Gastroesophageal sphincter (tissue), 4 donors: ENCODE measurements around the gene SHQ1. TPM values are rescaled to one million over a fixed set of nuclear protein-coding genes. Genes with fewer than 3 reads are reported as not detected.

Source experiments
- ATAC-seq: fragments of 150-250 bp; one replicate; pipeline ENCODE4 v1.9.1; 2016; ENCODE audit warnings: mild to moderate bottlenecking, moderate library complexity
- H3K27ac ChIP-seq, 4 donors: fragments of 200-600 bp; sonication (generic) in 3 of 4; 1 replicate in 3 of 4; 2 replicates in 1 of 4; pipeline ENCODE4 v1.5.1; 2016 to 2019
- H3K27me3 ChIP-seq: fragments of 200-600 bp; sonication (generic); one replicate; pipeline ENCODE4 v1.5.1; 2019
- H3K36me3 ChIP-seq, 2 donors: fragments of 200-600 bp; sonication (generic); one replicate each; pipeline ENCODE4 v1.5.1; 2019; ENCODE audit warnings: control low read depth in 1 of 2
- H3K4me1 ChIP-seq, 3 donors: fragments of 200-600 bp; sonication (generic); 1 replicate in 2 of 3; 2 replicates in 1 of 3; pipeline ENCODE4 v1.5.1; 2016 to 2019; ENCODE audit warnings: control low read depth in 2 of 3
- H3K4me3 ChIP-seq, 2 donors: fragments of 200-600 bp; sonication (generic); one replicate each; pipeline ENCODE4 v1.5.1; 2019; ENCODE audit warnings: mild to moderate bottlenecking in 1 of 2, moderate library complexity in 1 of 2
- H3K9me3 ChIP-seq, 3 donors: fragments of 200-600 bp; sonication (generic); one replicate each; pipeline ENCODE4 v1.5.1; 2017 to 2019; ENCODE audit warnings: control low read depth in 2 of 3
- EP300 ChIP-seq: sonication (generic); formaldehyde crosslinking; IDR thresholded peaks from one replicate; pipeline ENCODE4 v1.6.1; 2017; ENCODE audit warnings: antibody characterized with exemption, mild to moderate bottlenecking
- POLR2A ChIP-seq, 2 donors: fragments of 450-650 bp; IDR thresholded peaks; one replicate each; pipeline ENCODE4 v1.6.1; 2017; ENCODE audit warnings: antibody characterized with exemption in 2 of 2, mild to moderate bottlenecking in 2 of 2, moderate library complexity in 1 of 2
- POLR2AphosphoS5 ChIP-seq: sonication (generic); formaldehyde crosslinking; IDR thresholded peaks from one replicate; pipeline ENCODE4 v1.6.1; 2017; ENCODE audit warnings: antibody characterized with exemption
- WGBS, 2 donors: methylation state at CpG; one replicate each; pipeline ENCODE4 v1.1.5; 2018; ENCODE audit warnings: low coverage in 1 of 2; 5-methylcytosine and 5-hydroxymethylcytosine counted together
- total RNA-seq, 4 donors: library from RNA; depleted of rRNA; stranded (reverse); fragments of >200 nt; gene quantifications; one replicate each; pipeline ENCODE4 v1.1.0, GENCODE V29; 2016
- TF ChIP-seq, protein P1 (sequence below), 4 experiments: fragments of 200-600 bp in 2 of 4; fragments of 450-650 bp in 2 of 4; sonication (generic) in 1 of 4; IDR thresholded peaks; one replicate each; pipeline ENCODE4 v1.5.1; 2017 to 2019; ENCODE audit warnings: antibody characterized with exemption in 4 of 4, mild to moderate bottlenecking in 2 of 4, moderate library complexity in 2 of 4

SHQ1 gene
- 10 to 100 TPM in 2 of 4 donors, 1 to 10 TPM in 2; 7.0 to 17.1 (median 11.2) TPM for total RNA-seq

GRCh38 chr3:72847751-72848702 lies at the start of gene SHQ1:
Gene SHQ1 (minus strand): TSS chr3:72848445. CDS start chr3:72848340, 105 bp downstream.
- H3K4me3 ChIP-seq: peak within 1 kb of the TSS; percentile 64 to 66
- 0 to 1% methylated on average over 20 to 22 of the region's 86 CpGs for WGBS, 2 donors
- peaks cover 4 to 37% (median 7%) of the 10 kb centered on the region in 3 donors for H3K4me1 ChIP-seq
- peak within 1 kb of the TSS; percentile 3 to 87 (median 84) for H3K27ac ChIP-seq
- no peak for TF ChIP-seq POLR2A (IDR thresholded peaks at IDR 0.05)
- TF ChIP-seq POLR2AphosphoS5: peak; percentile 78
- ATAC-seq: peak; percentile 98
- no peaks in the 10 kb centered on the region for H3K27me3 ChIP-seq
- no peaks in the 10 kb centered on the region for H3K9me3 ChIP-seq
- peaks cover 0 to 1% of the 10 kb centered on the region in 2 donors for H3K36me3 ChIP-seq

- ATAC-seq: no peak
- TF ChIP-seq, protein P1, sequence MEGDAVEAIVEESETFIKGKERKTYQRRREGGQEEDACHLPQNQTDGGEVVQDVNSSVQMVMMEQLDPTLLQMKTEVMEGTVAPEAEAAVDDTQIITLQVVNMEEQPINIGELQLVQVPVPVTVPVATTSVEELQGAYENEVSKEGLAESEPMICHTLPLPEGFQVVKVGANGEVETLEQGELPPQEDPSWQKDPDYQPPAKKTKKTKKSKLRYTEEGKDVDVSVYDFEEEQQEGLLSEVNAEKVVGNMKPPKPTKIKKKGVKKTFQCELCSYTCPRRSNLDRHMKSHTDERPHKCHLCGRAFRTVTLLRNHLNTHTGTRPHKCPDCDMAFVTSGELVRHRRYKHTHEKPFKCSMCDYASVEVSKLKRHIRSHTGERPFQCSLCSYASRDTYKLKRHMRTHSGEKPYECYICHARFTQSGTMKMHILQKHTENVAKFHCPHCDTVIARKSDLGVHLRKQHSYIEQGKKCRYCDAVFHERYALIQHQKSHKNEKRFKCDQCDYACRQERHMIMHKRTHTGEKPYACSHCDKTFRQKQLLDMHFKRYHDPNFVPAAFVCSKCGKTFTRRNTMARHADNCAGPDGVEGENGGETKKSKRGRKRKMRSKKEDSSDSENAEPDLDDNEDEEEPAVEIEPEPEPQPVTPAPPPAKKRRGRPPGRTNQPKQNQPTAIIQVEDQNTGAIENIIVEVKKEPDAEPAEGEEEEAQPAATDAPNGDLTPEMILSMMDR (IDR thresholded peaks at IDR 0.05): no peak
- no peak for TF ChIP-seq EP300
Observed at GRCh38 chr3:72897758-72898007, 49.4 kb upstream of the SHQ1 start.

DNA sequence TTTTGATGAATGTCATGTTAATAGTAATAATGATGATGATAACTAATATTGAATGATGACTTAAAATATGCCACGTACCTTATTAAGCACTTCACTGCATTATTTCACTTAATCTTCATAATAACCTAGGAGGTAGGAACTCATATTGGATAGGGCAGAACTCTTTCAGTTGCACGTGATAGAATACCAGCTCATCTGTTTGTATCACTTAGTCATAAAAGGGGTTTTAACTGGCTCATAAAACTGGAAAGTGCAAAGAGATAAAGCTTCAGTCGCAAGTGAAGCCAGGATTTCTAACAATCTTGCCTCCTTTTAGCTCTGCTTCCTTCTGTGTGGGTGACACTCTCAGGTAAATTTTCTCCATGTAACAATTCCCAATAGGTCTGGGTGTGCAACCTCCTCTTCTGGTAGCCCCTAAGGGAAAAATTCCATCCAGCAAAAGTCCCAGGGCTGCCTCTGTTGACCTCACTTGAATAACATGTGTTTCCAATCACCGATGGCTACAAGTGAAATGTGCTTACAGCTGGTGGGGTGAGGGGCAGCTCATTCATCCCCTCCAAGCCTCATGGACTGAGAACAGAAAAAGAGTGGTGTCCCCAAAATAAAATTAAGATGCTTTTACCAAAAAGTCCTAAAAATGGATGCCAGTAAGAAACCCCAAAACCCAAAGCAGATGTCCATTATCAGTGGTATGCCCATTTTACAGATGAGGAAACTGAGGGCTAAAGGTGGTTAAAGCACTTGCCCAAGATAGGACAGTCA lies 48.9 kb upstream of the SHQ1 start:
- H3K4me1 ChIP-seq: peaks cover 0 to 11% (median 0%) of the 10 kb centered on the region in 3 donors
- H3K9me3 ChIP-seq: no peaks in the 10 kb centered on the region
- WGBS, 2 donors: 69 to 71% methylated on average over 3 to 4 of the region's 4 CpGs
- H3K36me3 ChIP-seq: no peaks in the 10 kb centered on the region
- no peak overlapping the region for H3K27ac ChIP-seq
- TF ChIP-seq POLR2A (IDR thresholded peaks at IDR 0.05): no peak
- no peak for TF ChIP-seq POLR2AphosphoS5
- TF ChIP-seq EP300: no peak
- TF ChIP-seq, protein P1 (IDR thresholded peaks at IDR 0.05): no peak
- ATAC-seq: no peak
- no peak overlapping the region for H3K4me3 ChIP-seq
- H3K27me3 ChIP-seq: no peaks in the 10 kb centered on the region

More at GRCh38 chr3:72897758-72898007, 49.4 kb upstream of the SHQ1 start:
- no peaks in the 10 kb centered on the region for H3K36me3 ChIP-seq
- H3K4me1 ChIP-seq: peaks cover 0 to 6% (median 0%) of the 10 kb centered on the region in 3 donors
- H3K9me3 ChIP-seq: no peaks in the 10 kb centered on the region
- no peaks in the 10 kb centered on the region for H3K27me3 ChIP-seq
- H3K4me3 ChIP-seq: no peak overlapping the region
- H3K27ac ChIP-seq: no peak overlapping the region

DNA sequence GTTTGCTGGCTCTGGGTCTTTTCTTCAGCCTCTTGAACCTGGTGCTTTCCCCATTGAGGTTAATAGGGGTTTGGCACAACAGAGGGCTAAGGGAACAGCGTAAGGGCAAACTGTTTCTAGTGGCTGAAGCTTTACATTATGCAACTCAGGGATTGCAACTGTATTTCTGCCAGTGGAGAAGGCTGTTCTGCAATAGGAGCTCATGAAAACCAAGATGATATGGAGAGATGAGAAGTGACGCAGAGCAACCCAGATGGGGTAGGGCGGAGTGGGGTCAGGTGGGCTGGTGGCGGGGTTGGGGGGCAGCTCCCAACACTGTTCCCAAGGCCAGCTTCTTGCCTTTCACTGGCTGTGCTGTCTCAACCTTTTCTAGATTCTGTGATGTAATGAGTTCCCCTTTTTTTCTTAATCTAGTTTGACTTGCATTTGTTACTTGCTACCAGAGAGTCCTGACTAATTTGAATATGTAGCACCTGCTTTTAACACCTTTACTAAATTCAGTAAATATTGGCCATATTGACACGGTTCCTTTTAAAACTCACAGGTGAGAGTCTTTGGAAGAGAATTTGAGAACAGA lies 46.8 kb upstream of the SHQ1 start:
- TF ChIP-seq, protein P1 (IDR thresholded peaks at IDR 0.05): no peak
- TF ChIP-seq EP300 (no peak), POLR2A (IDR thresholded peaks at IDR 0.05) (no peak), POLR2AphosphoS5 (no peak)
- H3K4me1 ChIP-seq: peaks cover 0 to 29% (median 6%) of the 10 kb centered on the region in 3 donors
- H3K9me3 ChIP-seq: no peaks in the 10 kb centered on the region
- no peaks in the 10 kb centered on the region for H3K36me3 ChIP-seq
- ATAC-seq: no peak
- no peaks in the 10 kb centered on the region for H3K27me3 ChIP-seq
- 91 to 92% methylated on average over 4 of the region's 5 CpGs for WGBS, 2 donors
- no peak overlapping the region for H3K4me3 ChIP-seq
- no peak overlapping the region for H3K27ac ChIP-seq

DNA sequence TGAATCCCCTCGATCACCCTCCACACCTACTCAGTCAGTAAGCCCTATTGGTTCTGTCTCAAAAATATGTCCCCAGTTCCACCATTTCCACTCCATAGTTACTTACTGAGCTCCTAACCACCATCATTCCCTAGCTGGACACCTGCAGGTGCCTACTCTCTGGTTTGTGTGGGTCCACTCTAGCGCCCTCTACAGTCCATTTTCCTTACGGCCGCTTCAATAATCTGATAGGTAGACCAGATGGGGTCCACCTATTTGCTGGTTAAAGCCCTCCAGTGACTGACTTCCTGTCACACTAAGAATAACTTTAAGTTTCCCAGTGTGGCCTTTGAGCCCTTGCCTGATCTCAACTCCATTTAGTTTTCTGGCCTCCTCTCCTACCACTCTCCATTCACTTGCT lies 44.6 kb upstream of the SHQ1 start:
- Histone ChIP-seq H3K27ac (peak overlapping the region in 3 of 4 donors; percentile 44 to 82 (median 45)), H3K4me3 (no peak overlapping the region), H3K4me1 (peaks cover 0 to 43% (median 6%) of the 10 kb centered on the region in 3 donors), H3K27me3 (no peaks in the 10 kb centered on the region), H3K9me3 (no peaks in the 10 kb centered on the region), H3K36me3 (no peaks in the 10 kb centered on the region)
- WGBS, 2 donors: 75 to 88% methylated on average over 1 to 4 of the region's 4 CpGs
- ATAC-seq: no peak
- TF ChIP-seq, protein P1 (IDR thresholded peaks at IDR 0.05): no peak
- TF ChIP-seq POLR2AphosphoS5 (no peak), EP300 (no peak), POLR2A (IDR thresholded peaks at IDR 0.05) (no peak)
